Endothelial cell of umbilical vein (primary cell): ENCODE data around the gene KIF25.

Experiments
- CTCF ChIP-seq, 2 donors: IDR thresholded peaks; 1 replicate in 1 of 2; 2 replicates in 1 of 2; pipeline ENCODE4 v1.5.1; 2011; ENCODE audit warnings: low read length in 2 of 2, mild to moderate bottlenecking in 2 of 2, moderate library complexity in 2 of 2, control low read depth in 1 of 2, inconsistent platforms in 1 of 2, low read depth in 1 of 2; ENCODE audit not compliant: insufficient read depth in 1 of 2; ENCODE audit errors: extremely low read depth in 1 of 2
- EZH2 ChIP-seq: IDR thresholded peaks from 2 replicates; pipeline ENCODE4 v1.6.1; 2012; ENCODE audit warnings: borderline replicate concordance, low read depth, mild to moderate bottlenecking, moderate library complexity, low read length, inconsistent platforms; ENCODE audit not compliant: severe bottlenecking
- POLR2A ChIP-seq: IDR thresholded peaks from 2 replicates; pipeline ENCODE4 v1.6.1; 2012; ENCODE audit warnings: low read depth, mild to moderate bottlenecking, control low read depth, low read length
- POLR2AphosphoS5 ChIP-seq: IDR thresholded peaks from 2 replicates; pipeline ENCODE4 v1.6.1; 2012; ENCODE audit warnings: low read depth, mild to moderate bottlenecking, control low read depth, low read length, moderate library complexity; ENCODE audit not compliant: insufficient read depth

- no peak for TF ChIP-seq CTCF (IDR thresholded peaks at IDR 0.05; ENCODE audit: extremely low read depth in 1 of 2, insufficient read depth in 1 of 2, low read depth in 1 of 2, low read length in 2 of 2)
- no peak for TF ChIP-seq POLR2A
- TF ChIP-seq POLR2AphosphoS5, result no peak
- TF ChIP-seq EZH2, result no peak
These were observed 81.5 kb downstream of the KIF25 start, which contains the start of gene FRMD1 for GRCh38 chr6:168078943-168079405.
